Kidney epithelial cell (primary cell): Measurements from ENCODE around the gene ACAD10. TPM values are rescaled to one million over a fixed set of nuclear protein-coding genes. Genes with fewer than 3 reads are reported as not detected.
"Not testable (repeated sequence)": the region's sequence is repeated elsewhere in the genome, so short reads cannot be mapped to it uniquely, and the experiment has no call there.

Experiments
- DNase-seq: peaks from one replicate; pipeline ENCODE4 v3.0.0-alpha.2; 2010; ENCODE audit warnings: low read depth
- H3K27me3 ChIP-seq: 2 replicates; pipeline ENCODE4 v1.6.0; 2011; ENCODE audit warnings: low read length; ENCODE audit not compliant: control insufficient read depth, insufficient read depth
- H3K36me3 ChIP-seq: 2 replicates; pipeline ENCODE4 v1.5.1; 2011; ENCODE audit warnings: low read length; ENCODE audit not compliant: control insufficient read depth, insufficient read depth
- H3K4me3 ChIP-seq: 2 replicates; pipeline ENCODE4 v1.5.1; 2011; ENCODE audit warnings: low read depth, mild to moderate bottlenecking, control low read depth, low read length
- total RNA-seq: library from RNA; depleted of rRNA; stranded (reverse); fragments of >200 nt; gene quantifications from 2 replicates; pipeline ENCODE4 v1.2.3, GENCODE V29; 2015
- TF ChIP-seq, protein P1 (sequence below): IDR thresholded peaks from 2 replicates; pipeline ENCODE4 v1.5.1; 2011; ENCODE audit warnings: mild to moderate bottlenecking, moderate library complexity, low read length, control low read depth, inconsistent platforms; ENCODE audit not compliant: insufficient read depth, poor library complexity, severe bottlenecking

ACAD10 gene
- total RNA-seq, 1 donor from 2014 or later, result 41.2 TPM

DNA sequence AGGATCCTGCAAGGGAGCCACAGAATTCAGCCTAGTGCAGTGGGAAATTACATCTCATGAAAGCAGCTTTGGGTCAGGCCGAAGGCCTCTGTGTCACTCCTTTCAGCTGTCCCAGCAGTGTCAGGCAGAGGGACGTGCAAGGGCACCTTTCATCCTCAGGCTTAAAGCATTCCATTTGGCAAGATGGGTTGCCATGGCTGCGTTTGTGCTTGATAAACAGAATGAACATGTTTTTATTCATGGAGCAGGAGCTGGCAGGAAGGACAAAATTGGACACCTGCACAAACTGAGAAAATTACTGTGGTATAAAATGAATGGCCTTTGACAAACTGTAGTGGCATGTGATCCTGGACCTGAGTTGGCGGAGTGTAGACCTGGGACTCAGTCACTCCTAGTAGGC, 29.4 kb downstream of the ACAD10 start:
- Histone ChIP-seq H3K27me3 (no peaks in the 10 kb centered on the region), H3K36me3 (no peaks in the 10 kb centered on the region), H3K4me3 (no peak overlapping the region)
- no peak for DNase-seq
- TF ChIP-seq, protein P1, sequence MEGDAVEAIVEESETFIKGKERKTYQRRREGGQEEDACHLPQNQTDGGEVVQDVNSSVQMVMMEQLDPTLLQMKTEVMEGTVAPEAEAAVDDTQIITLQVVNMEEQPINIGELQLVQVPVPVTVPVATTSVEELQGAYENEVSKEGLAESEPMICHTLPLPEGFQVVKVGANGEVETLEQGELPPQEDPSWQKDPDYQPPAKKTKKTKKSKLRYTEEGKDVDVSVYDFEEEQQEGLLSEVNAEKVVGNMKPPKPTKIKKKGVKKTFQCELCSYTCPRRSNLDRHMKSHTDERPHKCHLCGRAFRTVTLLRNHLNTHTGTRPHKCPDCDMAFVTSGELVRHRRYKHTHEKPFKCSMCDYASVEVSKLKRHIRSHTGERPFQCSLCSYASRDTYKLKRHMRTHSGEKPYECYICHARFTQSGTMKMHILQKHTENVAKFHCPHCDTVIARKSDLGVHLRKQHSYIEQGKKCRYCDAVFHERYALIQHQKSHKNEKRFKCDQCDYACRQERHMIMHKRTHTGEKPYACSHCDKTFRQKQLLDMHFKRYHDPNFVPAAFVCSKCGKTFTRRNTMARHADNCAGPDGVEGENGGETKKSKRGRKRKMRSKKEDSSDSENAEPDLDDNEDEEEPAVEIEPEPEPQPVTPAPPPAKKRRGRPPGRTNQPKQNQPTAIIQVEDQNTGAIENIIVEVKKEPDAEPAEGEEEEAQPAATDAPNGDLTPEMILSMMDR, result no peak

DNA sequence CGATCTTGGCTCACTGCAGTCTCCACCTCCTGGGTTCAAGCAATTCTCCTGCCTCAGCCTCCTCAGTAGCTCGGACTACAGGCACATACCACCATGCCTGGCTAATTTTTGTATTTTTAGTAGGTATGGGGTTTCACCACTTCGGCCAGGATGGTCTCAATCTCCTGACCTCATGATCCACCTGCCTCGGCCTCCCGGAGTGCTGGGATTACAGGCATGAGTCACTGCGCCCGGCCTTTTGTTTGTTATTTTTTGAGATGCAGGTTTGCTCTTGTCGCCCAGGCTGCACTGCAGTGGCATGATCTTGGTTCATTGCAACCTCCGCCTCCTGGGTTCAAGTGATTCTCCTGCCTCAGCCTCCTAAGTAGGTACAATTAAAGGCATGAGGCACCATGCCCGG, 33.5 kb downstream of the ACAD10 start:
- DNase-seq, H3K36me3 ChIP-seq, H3K27me3 ChIP-seq, H3K4me3 ChIP-seq: not testable (repeated sequence)

DNA sequence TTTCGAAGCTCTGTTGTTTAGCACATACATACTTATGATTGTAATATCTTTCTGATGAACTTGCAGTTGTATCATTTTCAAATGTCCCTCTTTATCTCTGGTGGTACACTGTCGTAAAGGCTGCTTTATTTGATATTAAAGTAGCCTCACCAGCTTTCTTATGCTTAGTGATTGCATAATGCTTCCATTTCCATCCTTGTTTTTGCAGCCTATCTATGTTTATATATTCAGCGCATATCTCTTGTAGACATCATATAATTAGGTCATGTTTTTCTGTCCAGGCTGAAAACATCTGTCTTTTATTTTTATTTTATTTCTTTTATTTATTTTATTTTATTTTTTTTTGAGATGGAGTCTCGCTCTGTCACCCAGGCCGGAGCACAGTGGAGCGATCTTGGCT, 34.6 kb downstream of the ACAD10 start:
- TF ChIP-seq, protein P1, result no peak
- no peaks in the 10 kb centered on the region for H3K36me3 ChIP-seq

DNA sequence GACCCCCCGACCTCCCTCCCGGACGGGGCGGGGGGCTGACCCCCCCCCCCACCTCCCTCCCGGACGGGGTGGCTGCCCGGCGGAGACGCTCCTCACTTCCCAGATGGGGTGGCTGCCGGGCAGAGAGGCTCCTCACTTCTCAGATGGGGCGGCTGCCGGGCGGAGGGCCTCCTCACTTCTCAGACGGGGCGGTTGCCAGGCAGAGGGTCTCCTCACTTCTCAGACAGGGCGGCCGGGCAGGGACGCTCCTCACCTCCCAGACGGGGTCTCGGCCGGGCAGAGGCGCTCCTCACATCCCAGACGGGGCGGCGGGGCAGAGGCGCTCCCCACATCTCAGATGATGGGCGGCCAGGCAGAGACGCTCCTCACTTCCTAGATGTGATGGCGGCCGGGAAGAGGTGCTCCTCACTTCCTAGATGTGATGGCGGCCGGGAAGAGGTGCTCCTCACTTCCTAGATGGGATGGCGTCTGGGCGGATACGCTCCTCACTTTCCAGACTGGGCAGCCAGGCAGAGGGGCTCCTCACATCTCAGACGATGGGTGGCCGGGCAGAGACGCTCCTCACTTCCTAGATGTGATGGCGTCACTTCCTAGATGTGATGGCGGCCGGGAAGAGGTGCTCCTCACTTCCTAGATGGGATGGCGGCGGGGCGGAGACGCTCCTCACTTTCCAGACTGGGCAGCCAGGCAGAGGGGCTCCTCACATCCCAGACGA, 38.0 kb downstream of the ACAD10 start:
- not testable (repeated sequence) for DNase-seq, H3K36me3 ChIP-seq

More for the DNA sequence above, 34.6 kb downstream of the ACAD10 start:
- H3K4me3 ChIP-seq, result no peak overlapping the region
- no peak for DNase-seq
- no peaks in the 10 kb centered on the region for H3K27me3 ChIP-seq

DNA sequence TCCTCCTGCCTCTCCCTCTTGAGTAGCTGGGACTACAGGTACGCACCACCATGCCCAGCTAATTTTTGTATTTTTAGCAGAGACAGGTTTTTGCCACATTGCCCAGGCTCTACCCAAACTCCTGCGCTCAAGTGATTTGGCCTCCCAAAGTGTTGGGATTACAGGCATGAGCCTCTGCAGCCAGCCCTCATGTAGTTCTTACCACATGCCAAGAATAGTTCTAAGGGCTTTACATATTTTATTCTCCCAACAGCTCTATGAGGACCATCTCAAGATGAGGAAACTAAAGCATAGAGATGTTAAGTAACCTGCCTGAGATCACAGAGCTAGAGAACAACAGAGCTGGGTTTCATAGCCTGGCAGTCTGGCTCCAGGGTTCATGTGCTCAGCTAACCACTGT, 42.9 kb downstream of the ACAD10 start:
- TF ChIP-seq, protein P1, result no peak
- DNase-seq, result no peak
- no peaks in the 10 kb centered on the region for H3K36me3 ChIP-seq
- no peak overlapping the region for H3K4me3 ChIP-seq
- H3K27me3 ChIP-seq, result no peaks in the 10 kb centered on the region

More for the DNA sequence above, 38.0 kb downstream of the ACAD10 start:
- H3K27me3 ChIP-seq, H3K4me3 ChIP-seq: not testable (repeated sequence)

DNA sequence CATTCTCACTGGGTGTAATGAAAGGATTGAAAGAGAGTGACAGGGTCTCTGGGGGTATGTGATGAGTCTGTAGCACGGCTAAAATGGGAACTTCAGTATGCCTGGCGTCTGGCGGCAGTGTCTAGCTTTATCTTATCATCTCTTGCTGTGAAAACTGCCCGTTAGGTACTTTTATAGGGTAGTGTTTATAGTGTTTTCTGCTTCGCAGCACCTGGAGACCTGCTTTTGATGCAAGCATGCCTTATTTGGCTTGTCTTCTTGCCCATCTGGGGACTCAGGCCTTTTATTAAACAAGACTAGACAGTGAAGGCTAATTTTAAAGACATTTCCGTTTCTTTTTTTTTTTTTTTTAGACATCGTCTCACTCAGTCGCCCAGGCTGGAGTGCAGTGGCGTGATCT, 44.6 kb downstream of the ACAD10 start:
- TF ChIP-seq, protein P1, result no peak
- DNase-seq, result no peak
- Histone ChIP-seq H3K36me3 (no peaks in the 10 kb centered on the region), H3K4me3 (no peak overlapping the region), H3K27me3 (no peaks in the 10 kb centered on the region)

DNA sequence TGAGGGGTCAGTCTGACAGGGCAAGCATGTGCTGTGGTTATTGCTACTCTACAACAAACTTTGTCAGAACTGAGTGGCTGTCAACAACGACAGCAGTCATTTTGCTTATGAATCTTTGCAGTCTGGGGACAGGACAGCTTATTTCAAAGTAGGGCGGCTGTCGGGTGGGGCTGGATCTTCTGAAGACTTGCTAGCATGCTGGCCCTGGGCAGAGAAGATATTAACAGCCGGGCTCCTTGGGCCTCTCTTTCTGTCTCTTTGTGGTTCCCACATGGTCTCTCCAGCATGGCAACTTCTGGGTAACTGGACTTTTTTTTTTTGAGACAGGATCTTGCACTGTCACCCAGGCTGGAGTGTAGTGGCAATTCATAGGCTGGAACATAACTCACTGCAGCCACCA, 46.9 kb downstream of the ACAD10 start:
- TF ChIP-seq, protein P1, result no peak
- Histone ChIP-seq H3K4me3 (no peak overlapping the region), H3K27me3 (no peaks in the 10 kb centered on the region), H3K36me3 (no peaks in the 10 kb centered on the region)
- DNase-seq, result no peak
